GM15510 (cell line): ENCODE measurements around the gene ARHGAP28.

Source experiments
- POLR2A ChIP-seq: IDR thresholded peaks from 3 replicates; pipeline ENCODE4 v1.6.1; 2011; ENCODE audit warnings: borderline replicate concordance; ENCODE audit not compliant: insufficient read length; ENCODE audit errors: extremely low read depth

Gene ARHGAP28

GRCh38 chr18:6940451-6940850 lies 210.9 kb downstream of the ARHGAP28 start:
- no peak for TF ChIP-seq POLR2A

DNA sequence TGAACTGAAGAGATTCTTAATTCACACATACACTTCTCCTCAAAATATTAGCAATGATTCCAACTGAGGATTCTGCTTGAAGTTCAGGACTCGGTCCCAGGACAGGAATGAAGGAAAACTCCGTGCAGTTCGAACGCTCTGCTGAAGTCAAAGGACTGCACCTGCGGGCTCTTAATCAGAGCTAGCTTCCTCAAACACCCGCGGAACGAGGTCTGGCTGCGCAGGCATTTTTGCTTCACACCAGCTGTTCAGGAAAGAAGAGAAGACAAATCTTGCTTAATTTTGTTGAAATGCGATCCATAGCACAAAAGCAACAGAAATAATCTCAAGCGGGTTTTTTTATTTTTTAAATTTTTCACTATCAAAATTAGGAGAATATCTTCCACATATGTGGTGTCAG lies 212.5 kb downstream of the ARHGAP28 start:
- TF ChIP-seq POLR2A = no peak

DNA sequence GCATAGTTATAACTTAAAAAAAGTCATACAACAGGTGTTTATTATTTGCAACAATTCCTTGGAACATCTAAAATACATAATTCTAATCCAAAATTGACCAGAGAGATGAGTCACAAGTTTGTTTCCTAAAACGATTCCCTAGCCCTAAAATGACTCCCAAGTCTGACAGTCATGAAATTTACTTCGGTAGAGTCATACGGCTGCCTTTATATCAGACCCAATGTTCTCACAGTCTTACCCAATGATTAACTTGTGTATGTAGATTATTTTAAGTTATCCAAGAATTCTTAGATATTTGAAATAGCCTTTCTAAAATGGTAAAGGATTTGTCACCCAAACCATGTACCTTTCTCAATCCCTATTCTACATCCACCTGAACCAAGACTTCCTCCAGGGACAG lies 213.2 kb downstream of the ARHGAP28 start:
- no peak for TF ChIP-seq POLR2A

DNA sequence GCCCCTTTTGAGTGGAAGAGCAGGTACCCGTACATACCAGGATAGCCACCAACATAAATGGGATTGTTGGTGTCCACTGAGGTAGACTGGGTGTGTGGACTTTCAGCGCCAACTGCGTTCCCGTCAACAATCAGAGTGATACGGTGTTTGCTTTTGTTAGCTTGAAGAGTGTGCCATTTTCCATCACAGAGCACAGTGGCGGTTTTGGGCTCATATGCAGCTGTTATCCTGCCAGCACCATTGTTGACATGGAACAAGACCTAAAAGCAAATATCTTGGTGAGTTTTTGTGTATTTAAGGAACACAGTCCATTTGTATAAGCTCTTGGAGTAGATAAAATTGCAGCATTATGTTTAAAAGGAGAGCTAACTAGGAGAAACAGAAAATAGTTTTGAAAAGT lies 213.6 kb downstream of the ARHGAP28 start:
- TF ChIP-seq POLR2A = no peak

GRCh38 chr18:6947338-6948030 lies 218.0 kb downstream of the ARHGAP28 start:
- TF ChIP-seq POLR2A = no peak

DNA sequence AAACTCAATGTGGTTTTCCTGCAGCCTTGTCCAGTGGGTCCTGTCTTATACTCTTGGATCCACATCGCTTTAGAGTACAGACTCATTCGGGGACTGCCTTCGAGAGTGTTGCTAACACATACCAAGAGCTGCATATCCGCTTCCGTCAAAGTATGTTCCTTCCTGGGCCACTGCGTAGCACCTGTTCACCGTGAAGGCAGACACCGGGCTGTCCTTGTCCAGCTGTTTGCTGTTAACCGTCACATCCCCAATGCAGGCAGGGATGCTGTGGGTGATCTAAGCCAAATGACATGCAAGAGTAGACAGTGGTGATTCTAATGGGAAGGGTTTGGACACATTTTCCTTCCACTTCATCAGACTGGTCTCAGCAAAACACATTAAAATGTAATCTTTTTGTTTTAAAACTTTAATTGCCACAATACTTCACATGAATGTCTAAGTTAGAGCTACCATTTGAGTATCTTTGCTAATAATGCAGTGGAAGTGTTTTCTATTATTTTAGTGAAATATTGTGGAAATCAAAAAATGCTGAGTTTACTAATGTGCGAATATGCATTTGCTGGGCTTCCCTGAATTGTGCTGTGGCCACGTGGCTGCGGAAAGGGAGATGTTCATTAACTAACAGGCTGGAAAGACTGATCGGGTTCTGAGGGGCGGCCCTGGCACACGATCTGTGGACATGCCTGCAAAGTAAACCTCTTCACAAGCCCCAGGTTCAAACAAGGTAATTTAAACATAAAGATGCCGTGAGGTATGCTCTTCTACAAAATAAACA lies 219.0 kb downstream of the ARHGAP28 start:
- no peak for TF ChIP-seq POLR2A

DNA sequence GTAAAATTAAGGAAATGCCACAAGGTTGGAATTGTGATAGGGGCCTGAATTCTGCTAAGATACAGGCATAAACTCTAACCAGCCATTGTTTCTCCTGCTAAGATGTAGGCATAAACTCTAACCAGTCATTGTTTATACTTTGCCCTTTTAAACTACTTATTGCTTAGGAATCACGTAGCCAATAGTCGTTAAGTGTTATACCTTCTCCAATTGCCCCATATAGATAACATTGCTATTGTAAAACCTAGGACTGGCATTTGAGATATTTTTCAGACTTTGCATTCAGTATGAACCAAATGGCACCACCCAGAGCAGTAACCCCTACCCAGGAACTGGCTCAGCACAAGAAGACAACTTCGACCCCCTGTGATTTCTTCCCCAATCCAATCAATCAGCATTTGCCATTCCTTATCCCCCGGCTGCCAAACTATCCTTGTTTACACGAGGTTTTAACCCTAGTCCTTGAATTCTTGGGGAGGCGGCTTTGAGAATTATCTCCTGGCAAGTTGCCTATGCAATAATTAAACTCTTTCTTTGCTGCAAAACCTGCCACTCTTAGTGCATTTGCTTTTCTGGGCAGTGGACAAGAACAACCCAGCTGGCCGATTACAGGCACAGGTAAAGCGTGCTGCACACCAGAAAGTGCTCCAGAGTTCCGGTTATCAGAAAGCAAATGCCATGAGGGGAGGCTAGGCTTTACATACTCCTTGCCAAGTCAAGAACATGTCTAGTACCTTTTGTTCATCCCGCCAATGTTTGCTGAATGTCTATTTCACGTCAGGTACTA lies 220.5 kb downstream of the ARHGAP28 start:
- no peak for TF ChIP-seq POLR2A

GRCh38 chr18:6950641-6951040 lies 221.1 kb downstream of the ARHGAP28 start:
- TF ChIP-seq POLR2A = no peak

GRCh38 chr18:6951336-6952090 lies 222.0 kb downstream of the ARHGAP28 start:
- no peak for TF ChIP-seq POLR2A

GRCh38 chr18:6954501-6954900 lies 225.0 kb downstream of the ARHGAP28 start:
- TF ChIP-seq POLR2A = no peak

DNA sequence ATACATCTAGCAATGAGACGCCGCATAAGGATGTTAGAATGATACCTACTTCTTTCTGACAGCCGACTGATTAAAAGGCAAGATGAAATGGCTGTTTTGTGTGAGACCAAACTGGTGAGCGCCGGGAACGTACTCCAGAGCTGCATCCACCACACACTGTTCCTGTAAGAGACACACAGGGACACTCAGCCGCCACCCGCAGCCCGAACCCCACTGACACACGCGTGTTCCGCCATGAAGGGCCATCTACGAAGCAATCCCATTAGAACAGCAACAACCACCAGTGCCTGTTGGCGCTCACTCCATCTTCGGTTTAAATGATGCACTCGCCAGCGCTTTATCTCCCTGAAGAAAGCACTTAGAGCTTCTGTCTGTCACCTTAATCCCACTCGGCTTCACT lies 225.8 kb downstream of the ARHGAP28 start:
- no peak for TF ChIP-seq POLR2A

- no peak for TF ChIP-seq POLR2A
These were observed 227.0 kb downstream of the ARHGAP28 start for GRCh38 chr18:6956495-6956894.

DNA sequence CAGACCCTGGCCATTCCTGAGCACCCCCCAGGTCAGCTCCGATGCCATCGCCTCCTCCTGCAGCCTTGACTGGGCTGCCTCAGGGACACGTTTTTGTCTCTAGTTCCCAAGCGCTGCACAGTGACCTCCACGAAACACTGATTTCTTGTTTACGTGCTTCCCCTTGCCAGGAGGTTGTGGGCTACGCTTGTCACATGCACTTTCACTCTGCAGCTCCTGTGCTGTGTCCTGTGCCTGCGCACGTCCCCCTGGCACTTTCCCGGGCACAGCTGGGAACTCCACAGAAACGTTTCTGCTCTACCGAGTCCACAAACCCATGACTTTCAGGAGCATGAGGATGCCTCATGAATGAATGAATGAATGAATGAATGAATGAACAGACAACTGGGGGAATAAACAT lies 227.5 kb downstream of the ARHGAP28 start:
- TF ChIP-seq POLR2A = no peak

DNA sequence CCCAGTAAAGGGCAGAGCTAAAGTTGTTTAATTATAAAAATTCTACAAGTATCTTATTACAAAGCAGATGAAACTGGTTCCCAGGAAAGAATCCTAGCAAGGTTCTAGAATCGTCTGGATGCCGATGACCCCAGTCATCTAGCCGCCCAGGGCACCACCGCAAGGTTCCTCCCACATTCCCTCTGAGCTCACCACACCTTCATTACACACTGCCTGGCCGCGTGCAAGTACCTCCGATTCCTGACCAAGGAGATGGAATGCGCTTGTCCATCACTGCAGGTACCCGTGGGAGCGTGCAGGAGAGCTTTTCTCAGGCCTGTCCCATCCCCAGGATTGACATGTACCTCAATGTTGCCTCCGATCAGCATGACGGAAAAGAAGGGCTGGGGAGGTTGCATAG lies 229.6 kb downstream of the ARHGAP28 start:
- TF ChIP-seq POLR2A = no peak

GRCh38 chr18:6960124-6960523 lies 230.6 kb downstream of the ARHGAP28 start:
- no peak for TF ChIP-seq POLR2A
